Hepatocyte (in vitro differentiated cells): Measurements from ENCODE around the gene BRSK1. TPM values are rescaled to one million over a fixed set of nuclear protein-coding genes. Genes with fewer than 3 reads are reported as not detected.
A peak's percentile ranks its signal among the peaks of the same experiment; 100 is the strongest.

ENCODE experiments used
- DNase-seq: peaks from one replicate; pipeline ENCODE4 v3.0.0-alpha.2; 2016; ENCODE audit warnings: low spot score
- H2AFZ ChIP-seq: fragments of 200-600 bp; sonication (generic); 2 replicates; pipeline ENCODE4 v1.6.0; 2016; ENCODE audit warnings: antibody characterized with exemption, mild to moderate bottlenecking
- H3K27ac ChIP-seq: fragments of 200-600 bp; sonication (generic); 2 replicates; pipeline ENCODE4 v1.5.1; 2016; ENCODE audit warnings: mild to moderate bottlenecking
- H3K27me3 ChIP-seq: fragments of 200-600 bp; sonication (generic); 2 replicates; pipeline ENCODE4 v1.6.1; 2016
- H3K36me3 ChIP-seq: fragments of 200-600 bp; sonication (generic); replicated peaks from 2 replicates; pipeline ENCODE4 v1.5.1; 2016; ENCODE audit warnings: low read depth; ENCODE audit not compliant: insufficient read depth
- H3K4me1 ChIP-seq: fragments of 200-600 bp; sonication (generic); 2 replicates; pipeline ENCODE4 v1.5.1; 2016; ENCODE audit warnings: mild to moderate bottlenecking, moderate library complexity; ENCODE audit not compliant: insufficient read depth
- H3K4me2 ChIP-seq: fragments of 200-600 bp; sonication (generic); 2 replicates; pipeline ENCODE4 v1.6.0; 2016
- H3K4me3 ChIP-seq: fragments of 200-600 bp; sonication (generic); 2 replicates; pipeline ENCODE4 v1.5.1; 2016; ENCODE audit warnings: mild to moderate bottlenecking
- H3K79me2 ChIP-seq: fragments of 200-600 bp; sonication (generic); 2 replicates; pipeline ENCODE4 v1.6.0; 2017; ENCODE audit warnings: mild to moderate bottlenecking
- H3K9me2 ChIP-seq: fragments of 200-600 bp; sonication (generic); replicated peaks from 2 replicates; pipeline ENCODE4 v1.6.0; 2017; ENCODE audit warnings: mild to moderate bottlenecking; ENCODE audit not compliant: insufficient read depth
- H3K9me3 ChIP-seq: fragments of 200-600 bp; sonication (generic); 2 replicates; pipeline ENCODE4 v1.5.1; 2016; ENCODE audit warnings: low read depth, mild to moderate bottlenecking
- H4K20me1 ChIP-seq: fragments of 200-600 bp; sonication (generic); 2 replicates; pipeline ENCODE4 v1.6.0; 2016; ENCODE audit warnings: mild to moderate bottlenecking; ENCODE audit not compliant: insufficient read depth, poor library complexity, severe bottlenecking
- EZH2 ChIP-seq: fragments of 200-600 bp; sonication (generic); IDR thresholded peaks from 2 replicates; pipeline ENCODE4 v1.6.1; 2016; ENCODE audit warnings: antibody characterized with exemption, mild to moderate bottlenecking, borderline replicate concordance
- EZH2phosphoT487 ChIP-seq: fragments of 200-600 bp; sonication (generic); IDR thresholded peaks from one replicate; pipeline ENCODE4 v1.6.1; 2018; ENCODE audit warnings: antibody characterized with exemption, mild to moderate bottlenecking, low read depth, moderate library complexity; ENCODE audit not compliant: unreplicated experiment, severe bottlenecking
- WGBS: methylation state at CpG from one replicate; pipeline ENCODE4 v1.1.6; 2016; ENCODE audit warnings: low lambda C conversion rate; ENCODE audit errors: missing lambda C conversion rate; 5-methylcytosine and 5-hydroxymethylcytosine counted together
- polyA plus RNA-seq: library from polyadenylated mRNA; unstranded; fragments of >200 nt; fragmentation: Nextera tagmentation; extraction: Ambion mirVana; gene quantifications from 2 replicates; pipeline ENCODE4 v1.2.1, GENCODE V29; 2016
- total RNA-seq: library from RNA; depleted of rRNA; stranded (reverse); fragments of >200 nt; gene quantifications from 2 replicates; pipeline ENCODE4 v1.2.3, GENCODE V29; 2014
- TF ChIP-seq, protein P1 (sequence below): fragments of 200-600 bp; sonication (generic); IDR thresholded peaks from 2 replicates; pipeline ENCODE4 v1.5.1; 2016; ENCODE audit warnings: antibody characterized with exemption, mild to moderate bottlenecking; ENCODE audit not compliant: poor library complexity

BRSK1 gene
- total and polyA plus RNA-seq, 2 experiments from 2014 or later: 2.4 to 13.2 TPM

DNA sequence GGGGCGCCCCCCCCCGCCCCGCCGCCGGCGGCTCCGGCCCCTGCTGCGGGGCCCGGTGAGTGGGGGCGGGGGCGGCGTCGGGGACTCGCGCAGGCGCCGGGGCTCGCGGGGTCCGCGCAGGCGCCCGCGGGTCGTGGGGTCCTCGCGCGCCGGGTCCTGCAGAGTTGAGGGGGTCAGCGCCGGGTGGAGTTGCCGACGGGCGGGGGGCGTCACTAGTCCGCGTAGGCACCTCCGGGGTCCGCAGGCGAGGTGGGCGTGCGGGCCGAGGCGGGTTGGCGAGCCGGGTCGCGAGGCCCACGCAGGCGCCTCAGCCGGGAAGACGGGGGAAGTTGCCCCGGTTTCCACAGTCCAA lies 25.3 kb upstream of the BRSK1 start:
- Histone ChIP-seq H3K9me2 (no peaks in the 10 kb centered on the region), H4K20me1 (peaks cover 48% of the 10 kb centered on the region), H3K4me3 (peak overlapping the region; percentile 53), H3K27ac (peak overlapping the region; percentile 94), H3K4me1 (peaks cover 25% of the 10 kb centered on the region), H3K27me3 (no peaks in the 10 kb centered on the region), H3K36me3 (no peaks in the 10 kb centered on the region), H3K9me3 (no peaks in the 10 kb centered on the region), H3K4me2 (peak overlapping the region; percentile 97), H2AFZ (peak overlapping the region; percentile 59), H3K79me2 (peaks cover 54% of the 10 kb centered on the region)
- peak; percentile 65 for DNase-seq
- no peak for TF ChIP-seq EZH2
- TF ChIP-seq, protein P1, sequence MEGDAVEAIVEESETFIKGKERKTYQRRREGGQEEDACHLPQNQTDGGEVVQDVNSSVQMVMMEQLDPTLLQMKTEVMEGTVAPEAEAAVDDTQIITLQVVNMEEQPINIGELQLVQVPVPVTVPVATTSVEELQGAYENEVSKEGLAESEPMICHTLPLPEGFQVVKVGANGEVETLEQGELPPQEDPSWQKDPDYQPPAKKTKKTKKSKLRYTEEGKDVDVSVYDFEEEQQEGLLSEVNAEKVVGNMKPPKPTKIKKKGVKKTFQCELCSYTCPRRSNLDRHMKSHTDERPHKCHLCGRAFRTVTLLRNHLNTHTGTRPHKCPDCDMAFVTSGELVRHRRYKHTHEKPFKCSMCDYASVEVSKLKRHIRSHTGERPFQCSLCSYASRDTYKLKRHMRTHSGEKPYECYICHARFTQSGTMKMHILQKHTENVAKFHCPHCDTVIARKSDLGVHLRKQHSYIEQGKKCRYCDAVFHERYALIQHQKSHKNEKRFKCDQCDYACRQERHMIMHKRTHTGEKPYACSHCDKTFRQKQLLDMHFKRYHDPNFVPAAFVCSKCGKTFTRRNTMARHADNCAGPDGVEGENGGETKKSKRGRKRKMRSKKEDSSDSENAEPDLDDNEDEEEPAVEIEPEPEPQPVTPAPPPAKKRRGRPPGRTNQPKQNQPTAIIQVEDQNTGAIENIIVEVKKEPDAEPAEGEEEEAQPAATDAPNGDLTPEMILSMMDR: no peak
- TF ChIP-seq EZH2phosphoT487: no peak
- WGBS: 0% methylated on average over 19 of the region's 53 CpGs

DNA sequence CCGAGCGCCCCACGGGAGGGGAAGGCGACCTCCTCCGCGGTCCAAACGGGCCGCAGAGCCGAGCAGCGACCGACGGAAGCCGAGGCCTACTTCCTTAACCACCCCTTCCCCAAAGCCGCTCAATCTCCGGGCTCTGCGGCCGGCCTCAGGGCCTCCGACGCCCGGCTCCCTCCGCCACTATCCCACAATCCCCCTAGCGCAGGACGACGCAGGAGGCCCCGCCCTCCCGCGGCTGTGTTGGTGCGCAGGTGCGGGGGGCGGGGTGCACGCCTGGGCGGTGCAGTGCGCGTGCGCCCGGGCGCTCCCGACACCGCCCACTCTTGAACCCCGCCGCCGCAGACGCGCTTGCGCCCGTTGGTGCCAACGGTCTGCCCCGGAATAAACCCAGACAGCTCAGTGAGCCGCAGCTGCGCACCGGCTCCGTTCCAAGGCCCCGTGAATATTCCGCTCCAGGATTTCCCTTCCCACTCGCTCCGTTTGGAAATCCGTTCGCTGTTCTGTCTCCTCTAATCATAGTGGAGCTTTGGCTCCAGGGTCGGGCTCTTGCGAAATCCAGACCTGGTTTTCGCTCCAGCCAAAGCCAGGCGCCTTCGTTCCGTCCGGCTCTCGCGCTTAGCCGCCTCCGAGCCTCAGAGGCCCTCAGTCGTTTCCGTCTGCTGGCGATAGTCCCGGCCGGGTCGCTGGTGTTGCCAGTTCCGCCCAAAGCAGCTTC lies 24.8 kb upstream of the BRSK1 start, which contains the start of gene PPP6R1:
PPP6R1 (minus strand) TSS at position 190 of the 712 bp plus-strand sequence. CDS start 11,914 bp downstream, outside the sequence.
- H3K4me3 ChIP-seq: peak within 1 kb of the TSS; percentile 53
- H3K4me2 ChIP-seq: peak within 1 kb of the TSS; percentile 97
- H3K4me1 ChIP-seq: peaks cover 25% of the 10 kb centered on the region
- H3K36me3 ChIP-seq: no peaks in the 10 kb centered on the region
- no peaks in the 10 kb centered on the region for H3K9me3 ChIP-seq
- no peaks in the 10 kb centered on the region for H3K9me2 ChIP-seq
- H4K20me1 ChIP-seq: peaks cover 43% of the 10 kb centered on the region
- WGBS: 2% methylated on average over 60 of the region's 76 CpGs
- peak within 1 kb of the TSS; percentile 59 for H2AFZ ChIP-seq
- H3K79me2 ChIP-seq: peaks cover 48% of the 10 kb centered on the region
- peak within 1 kb of the TSS; percentile 94 for H3K27ac ChIP-seq
- peak; percentile 99 for DNase-seq
- no peaks in the 10 kb centered on the region for H3K27me3 ChIP-seq
- TF ChIP-seq, protein P1: no peak
- no peak for TF ChIP-seq EZH2
- no peak for TF ChIP-seq EZH2phosphoT487

DNA sequence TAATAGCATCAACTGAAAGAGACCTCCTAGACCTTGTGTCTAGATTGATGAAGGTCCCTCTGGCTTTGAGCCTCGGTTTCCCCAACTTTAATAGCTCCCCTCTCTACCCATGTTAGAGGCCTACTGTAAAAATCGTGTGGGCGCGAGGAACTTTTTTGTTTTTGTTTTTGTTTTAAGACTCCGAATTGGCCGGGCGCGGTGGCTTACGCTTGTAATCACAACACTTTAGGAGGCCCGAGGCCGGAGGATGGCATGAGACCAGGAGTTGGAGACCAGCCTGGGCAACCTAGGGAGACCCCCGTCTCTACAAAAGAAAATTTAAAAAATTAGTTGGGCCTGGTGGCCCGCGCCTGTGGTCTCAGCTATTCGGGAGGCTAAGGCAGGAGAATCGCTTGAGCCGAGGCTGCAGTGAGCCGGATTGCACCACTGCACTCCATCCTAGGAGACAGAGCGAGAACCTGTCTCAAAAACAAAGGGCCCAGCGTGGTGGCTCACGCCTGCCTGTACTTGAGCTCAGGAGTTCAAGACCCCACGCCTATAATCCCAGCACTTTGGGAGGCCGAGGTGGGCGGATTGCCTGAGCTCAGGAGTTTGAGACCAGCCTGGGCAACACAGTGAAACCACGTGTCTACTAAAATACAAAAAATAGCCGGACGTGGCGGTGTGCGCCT lies 24.1 kb upstream of the BRSK1 start:
- Histone ChIP-seq H3K4me1 (peaks cover 25% of the 10 kb centered on the region), H3K27me3 (no peaks in the 10 kb centered on the region), H3K4me2 (peak overlapping the region; percentile 74), H3K9me3 (no peaks in the 10 kb centered on the region), H3K9me2 (no peaks in the 10 kb centered on the region), H4K20me1 (peaks cover 36% of the 10 kb centered on the region), H3K4me3 (peak overlapping the region; percentile 12), H2AFZ (peak overlapping the region; percentile 47), H3K36me3 (no peaks in the 10 kb centered on the region), H3K27ac (peak overlapping the region; percentile 93), H3K79me2 (peaks cover 41% of the 10 kb centered on the region)
- TF ChIP-seq, protein P1: no peak
- TF ChIP-seq EZH2: no peak
- TF ChIP-seq EZH2phosphoT487: no peak
- DNase-seq: peak; percentile 43
- 43% methylated on average over 29 of the region's 29 CpGs for WGBS
